DMS53 (cell line): Measurements from ENCODE around the gene PIM3.
A peak's percentile ranks its signal among the peaks of the same experiment; 100 is the strongest.
"Not testable (repeated sequence)": the region's sequence is repeated elsewhere in the genome, so short reads cannot be mapped to it uniquely, and the experiment has no call there.

ENCODE experiments used
- DNase-seq: peaks from one replicate; lab custom pipeline; 2025; lab: John Stamatoyannopoulos, UW

Gene PIM3

GRCh38 chr22:49983148-49984042 lies 22.8 kb downstream of the PIM3 start:
- DNase-seq: peak; percentile 25

DNA sequence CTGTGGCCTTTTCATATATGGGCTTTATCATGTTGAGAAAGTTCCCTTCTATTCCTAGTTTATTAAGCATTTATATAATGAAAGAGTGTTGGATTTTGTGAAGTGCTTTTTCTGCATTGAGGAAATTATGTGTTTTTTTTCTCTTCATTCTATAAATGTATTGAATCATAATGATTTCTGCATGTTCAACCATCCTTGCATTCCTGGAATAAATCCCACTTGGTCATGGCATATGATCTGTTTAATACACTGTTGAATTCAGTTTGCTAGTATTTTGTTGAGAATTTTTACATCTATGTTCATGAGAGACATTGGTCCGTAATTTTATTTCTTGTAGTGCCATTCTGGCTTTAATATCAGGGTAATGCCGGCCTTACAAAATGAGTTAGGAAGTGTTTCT lies 25.8 kb downstream of the PIM3 start:
- DNase-seq: no peak

DNA sequence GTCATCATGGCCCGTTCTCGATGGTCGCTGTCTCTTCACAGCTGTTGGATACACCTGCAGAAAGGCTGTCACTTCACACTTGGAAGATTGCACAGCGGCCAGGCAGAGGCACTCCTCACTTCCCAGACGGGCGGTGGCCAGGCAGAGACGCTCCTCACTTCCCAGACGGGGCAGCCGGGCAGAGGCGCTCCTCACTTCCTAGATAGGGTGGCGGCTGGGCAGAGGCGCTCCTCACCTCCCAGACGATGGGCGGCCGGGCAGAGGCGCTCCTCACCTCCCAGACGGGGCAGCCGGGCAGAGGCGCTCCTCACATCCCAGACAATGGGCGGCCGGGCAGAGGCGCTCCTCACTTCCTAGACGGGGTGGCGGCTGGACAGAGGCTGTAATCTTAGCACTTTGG lies 29.3 kb downstream of the PIM3 start:
- not testable (repeated sequence) for DNase-seq

GRCh38 chr22:49991167-49991566 lies 30.6 kb downstream of the PIM3 start:
- no peak for DNase-seq

DNA sequence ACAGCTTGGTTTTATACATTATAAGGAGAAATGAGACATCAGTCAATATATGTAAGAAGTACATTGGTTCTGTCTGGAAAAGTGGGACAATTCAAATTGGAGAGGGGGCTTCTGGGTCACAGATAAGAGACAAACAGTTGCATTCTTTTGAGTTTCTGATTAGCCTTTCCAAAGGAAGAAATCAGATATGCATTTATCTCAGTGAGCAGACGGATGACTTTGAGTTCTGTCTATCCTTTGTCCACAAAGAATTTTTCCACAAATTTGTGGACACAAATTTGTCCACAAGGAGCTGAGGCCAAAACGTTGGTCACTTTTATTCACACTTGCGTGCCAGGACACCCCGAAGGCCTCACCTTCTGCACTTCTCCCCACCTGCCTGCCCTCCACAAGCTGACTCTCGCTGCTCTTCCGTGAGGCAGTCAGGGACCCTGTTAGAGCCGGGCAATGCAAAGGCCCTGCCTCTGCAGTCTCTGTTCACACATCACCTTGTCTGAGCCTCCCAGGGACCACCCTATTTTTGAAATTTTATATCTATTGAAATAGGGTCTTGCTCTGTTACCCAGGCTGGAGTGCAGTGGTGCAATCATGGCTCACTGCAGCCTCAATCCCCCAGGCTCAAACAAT lies 31.4 kb downstream of the PIM3 start:
- DNase-seq: no peak

GRCh38 chr22:49992921-49993648 lies 32.5 kb downstream of the PIM3 start:
- DNase-seq: peak; percentile 82

DNA sequence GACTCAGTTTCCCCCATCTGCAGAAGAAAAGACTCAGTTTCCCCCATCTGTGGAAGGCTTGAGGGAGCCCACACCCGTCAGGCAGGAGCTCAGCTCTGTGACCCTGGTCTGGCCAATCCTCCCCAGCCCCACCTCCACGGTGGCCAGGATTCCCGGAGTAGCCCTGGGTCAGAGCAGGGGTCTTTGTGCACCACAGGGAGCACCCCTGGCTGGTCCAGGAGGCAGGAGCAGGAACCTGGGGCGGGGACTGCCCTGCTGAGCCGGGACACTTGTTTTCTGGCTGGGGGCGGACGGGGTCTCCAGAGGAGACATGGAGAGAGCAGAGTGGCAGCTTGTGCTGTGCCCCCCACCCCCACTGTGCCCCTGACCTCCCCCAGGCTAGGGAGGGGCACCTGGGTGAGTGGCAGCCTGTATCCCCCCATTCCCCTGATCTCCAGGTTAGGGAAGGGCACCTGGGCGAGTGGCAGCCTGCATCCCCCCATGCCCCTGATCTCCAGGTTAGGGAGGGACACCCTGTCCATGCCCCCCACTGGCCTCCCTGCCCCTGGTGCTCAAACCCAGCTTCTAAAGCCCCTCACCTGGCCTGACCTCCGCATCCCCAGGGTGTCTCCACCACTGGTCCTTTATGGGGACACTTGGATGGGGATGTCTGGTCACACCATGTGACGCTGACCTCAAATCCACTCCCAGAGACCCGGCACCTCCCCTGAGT lies 33.2 kb downstream of the PIM3 start:
- DNase-seq: no peak

GRCh38 chr22:49994361-49995040 lies 33.9 kb downstream of the PIM3 start:
- no peak for DNase-seq

- no peak for DNase-seq
Observed at GRCh38 chr22:49995041-49995360, 34.4 kb downstream of the PIM3 start.

GRCh38 chr22:49995361-49996118 lies 35.0 kb downstream of the PIM3 start:
- DNase-seq: no peak

GRCh38 chr22:49996119-49996517 lies 35.5 kb downstream of the PIM3 start:
- DNase-seq: no peak

GRCh38 chr22:49996518-49997250 lies 36.1 kb downstream of the PIM3 start:
- peak; percentile 44 for DNase-seq

DNA sequence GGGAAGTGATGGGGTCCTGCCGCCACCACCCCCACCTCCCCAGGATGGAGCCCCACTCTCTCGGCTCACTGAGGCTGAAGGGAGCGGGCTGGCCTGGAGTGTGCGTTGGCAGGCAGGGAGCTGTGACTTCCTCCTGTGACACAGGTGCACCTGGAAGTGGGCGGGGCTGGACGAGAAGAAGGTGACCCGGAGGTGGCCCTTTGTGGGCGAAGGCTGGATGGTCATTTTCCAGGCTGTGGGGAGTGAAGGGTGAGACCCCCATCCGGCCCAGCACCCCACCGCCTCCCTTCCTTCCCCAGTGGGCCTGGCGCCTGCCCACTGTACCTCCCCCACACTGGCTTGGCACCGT lies 36.7 kb downstream of the PIM3 start:
- peak; percentile 89 for DNase-seq

GRCh38 chr22:49997932-49998717 lies 37.6 kb downstream of the PIM3 start:
- DNase-seq: no peak

DNA sequence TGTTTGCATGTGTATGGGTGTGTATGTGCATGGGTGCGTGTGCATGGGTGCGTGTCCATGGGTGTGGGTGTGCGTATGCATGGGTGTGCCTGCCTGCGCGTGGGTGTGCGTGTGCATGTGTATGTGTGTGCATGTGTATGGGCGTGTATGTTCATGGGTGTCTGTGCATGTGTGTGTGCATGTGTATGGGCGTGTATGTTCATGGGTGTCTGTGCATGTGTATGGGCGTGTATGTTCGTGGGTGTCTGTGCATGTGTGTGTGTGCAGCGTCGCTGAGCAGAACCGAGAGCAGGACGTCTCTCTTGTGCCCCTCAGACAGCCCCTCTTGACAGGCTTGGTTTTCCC lies 38.1 kb downstream of the PIM3 start:
- no peak for DNase-seq

DNA sequence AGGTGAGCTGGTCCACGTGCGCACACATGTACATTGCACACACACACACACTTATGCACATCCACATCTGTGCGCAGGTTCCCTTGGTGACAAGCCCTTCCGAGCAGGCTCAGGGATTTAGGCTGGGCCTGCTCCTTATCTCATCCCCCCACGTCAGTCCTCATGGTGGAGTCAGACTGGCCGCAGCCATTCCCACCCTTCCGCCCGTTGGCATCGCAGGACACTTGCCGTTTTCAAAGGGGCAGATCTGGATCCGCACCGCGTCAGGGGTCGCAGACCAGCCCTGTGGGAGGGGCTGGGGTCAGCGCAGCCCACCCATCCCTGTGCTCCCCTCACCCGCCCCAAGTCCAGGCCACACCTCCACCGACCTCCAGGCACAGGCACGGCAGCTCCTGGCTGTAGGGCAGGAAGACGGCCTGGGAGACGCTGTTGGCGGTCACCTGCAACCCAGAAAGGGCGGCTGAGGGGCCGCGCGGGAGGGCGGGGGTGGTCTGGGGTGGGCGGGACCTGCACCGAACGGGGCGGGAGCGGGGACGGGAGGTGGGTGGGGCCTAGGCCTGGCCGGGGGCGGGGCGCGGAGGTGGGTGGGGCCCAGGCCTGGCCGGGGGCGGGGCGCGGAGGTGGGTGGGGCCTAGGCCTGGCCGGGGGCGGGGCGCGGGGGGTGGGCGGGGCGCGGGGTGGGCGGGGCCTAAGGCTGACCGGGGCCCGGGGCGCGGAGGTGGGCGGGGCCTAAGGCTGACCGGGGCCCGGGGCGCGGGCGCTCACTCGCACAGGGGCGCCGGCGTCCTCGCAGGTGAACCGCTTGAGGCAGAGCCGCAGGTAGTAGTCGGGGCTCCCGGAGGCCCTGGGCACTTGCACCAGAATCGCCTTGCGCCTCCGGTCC lies 38.7 kb downstream of the PIM3 start:
- DNase-seq: no peak

DNA sequence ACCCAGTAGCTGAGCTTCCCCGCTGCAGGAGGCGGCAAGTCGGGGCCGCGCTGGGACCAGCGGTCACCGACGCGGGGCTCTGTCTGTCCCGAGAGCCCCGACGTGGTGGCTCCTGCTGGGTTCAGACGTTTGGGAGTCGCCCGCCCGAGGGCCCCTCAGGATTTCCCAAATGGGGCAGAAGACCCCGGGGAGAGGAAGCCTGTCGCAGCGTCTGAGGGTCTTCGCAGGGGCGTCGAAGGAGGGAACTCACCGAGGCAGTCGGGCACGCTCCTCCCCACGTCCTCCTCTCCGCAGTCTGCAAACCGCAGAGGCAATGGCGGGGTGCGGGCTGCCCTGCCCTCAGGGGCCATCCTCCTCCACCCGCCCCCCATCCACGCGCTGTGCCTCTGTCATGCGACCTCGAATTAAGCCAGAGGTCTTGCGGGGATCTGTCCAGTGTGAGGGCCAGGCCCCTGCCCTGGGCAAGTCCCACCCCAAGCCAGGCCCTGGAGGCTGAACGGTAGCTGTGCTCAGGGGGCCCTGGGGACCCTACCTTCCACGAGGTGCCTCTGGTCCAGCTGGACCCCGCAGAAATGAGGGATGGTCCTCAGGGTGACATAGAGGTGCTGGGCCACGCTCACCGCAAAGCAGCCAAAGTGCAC lies 39.5 kb downstream of the PIM3 start:
- no peak for DNase-seq
